Endometrial microvascular endothelial cells (primary cell): ENCODE data around the gene RAVER2. TPM values are rescaled to one million over a fixed set of nuclear protein-coding genes. Genes with fewer than 3 reads are reported as not detected.

Experiments
- in situ Hi-C: cut with HindIII; loops from 2 replicates; pipeline ENCODE4 v1.10.0; 2017; ENCODE audit warnings: low sequenced_read_pairs, low pct_unique_long_range_greater_than_20kb; ENCODE audit errors: inconsistent ontology term
- total RNA-seq: library from RNA; depleted of rRNA; stranded (reverse); fragments of >200 nt; gene quantifications from one replicate; pipeline ENCODE4 v1.2.3, GENCODE V29; 2015; ENCODE audit errors: inconsistent ontology term

Gene RAVER2
- total RNA-seq, 1 donor from 2014 or later, result 13.2 TPM

- in situ Hi-C loops, result no loop called here
Measured at GRCh38 chr1:64839261-64839660, 94.4 kb downstream of the RAVER2 start.

GRCh38 chr1:64839732-64840405 is 95.0 kb downstream of the RAVER2 start:
- in situ Hi-C loops, result no loop called here

GRCh38 chr1:64841330-64842065 is 96.6 kb downstream of the RAVER2 start:
- in situ Hi-C loops, result no loop called here

GRCh38 chr1:64842224-64842623 is 97.3 kb downstream of the RAVER2 start:
- in situ Hi-C loops, result no loop called here

GRCh38 chr1:64843675-64844074 is 98.8 kb downstream of the RAVER2 start:
- in situ Hi-C loops, result no loop called here

- in situ Hi-C loops, result no loop called here
Measured at GRCh38 chr1:64844175-64844574, 99.3 kb downstream of the RAVER2 start.

- in situ Hi-C loops, result no loop called here
Measured at GRCh38 chr1:64844609-64845008, 99.7 kb downstream of the RAVER2 start.

- in situ Hi-C loops, result no loop called here
Measured at GRCh38 chr1:64845831-64846425, 101.1 kb downstream of the RAVER2 start.

- in situ Hi-C loops, result no loop called here
Measured at GRCh38 chr1:64846573-64847430, 101.9 kb downstream of the RAVER2 start.

GRCh38 chr1:64847666-64848065 is 102.8 kb downstream of the RAVER2 start:
- in situ Hi-C loops, result no loop called here

- in situ Hi-C loops, result no loop called here
Measured at GRCh38 chr1:64848136-64848535, 103.3 kb downstream of the RAVER2 start.

- in situ Hi-C loops, result no loop called here
Measured at GRCh38 chr1:64848803-64849202, 103.9 kb downstream of the RAVER2 start.

GRCh38 chr1:64849942-64850341 is 105.1 kb downstream of the RAVER2 start:
- in situ Hi-C loops, result no loop called here

GRCh38 chr1:64850846-64851245 is 106.0 kb downstream of the RAVER2 start:
- in situ Hi-C loops, result no loop called here

- in situ Hi-C loops, result no loop called here
Measured at GRCh38 chr1:64851664-64852063, 106.8 kb downstream of the RAVER2 start.

GRCh38 chr1:64854674-64855073 is 109.8 kb downstream of the RAVER2 start:
- in situ Hi-C loops, result no loop called here

- in situ Hi-C loops, result no loop called here
Measured at GRCh38 chr1:64855557-64855956, 110.7 kb downstream of the RAVER2 start.

GRCh38 chr1:64856553-64856952 is 111.7 kb downstream of the RAVER2 start:
- in situ Hi-C loops, result no loop called here

GRCh38 chr1:64857347-64857746 is 112.5 kb downstream of the RAVER2 start:
- in situ Hi-C loops, result no loop called here
